Measurements from ENCODE around the gene TM9SF4. TPM values are rescaled to one million over a fixed set of nuclear protein-coding genes. Genes with fewer than 3 reads are reported as not detected.

The TM9SF4 gene
- total and polyA plus RNA-seq, 8 donors = 56.2 to 63.5 (median 60.1) TPM

- DNase-seq (no peak), ATAC-seq (no peak)
- no peak overlapping the region for H3K4me3 ChIP-seq
- peaks cover 0 to 82% of the 10 kb centered on the region in 2 donors for H3K36me3 ChIP-seq
- H3K27ac ChIP-seq = no peak overlapping the region
- no peaks in the 10 kb centered on the region for H3K9me3 ChIP-seq
- H3K27me3 ChIP-seq = no peaks in the 10 kb centered on the region
- no peak for TF ChIP-seq CTCF (IDR thresholded peaks at IDR 0.05)
- intact Hi-C loops (cut with DNase I) = no loop called here
- H3K4me1 ChIP-seq = peaks cover 24 to 55% of the 10 kb centered on the region in 2 donors
These were observed 89.5 kb downstream of the TM9SF4 start for GRCh38 chr20:32199006-32199405.

GRCh38 chr20:32201296-32201976, 91.9 kb downstream of the TM9SF4 start:
- TF ChIP-seq CTCF (IDR thresholded peaks at IDR 0.05) = no peak
- intact Hi-C loops (cut with DNase I) = no loop called here
- peaks cover 0 to 60% of the 10 kb centered on the region in 2 donors for H3K36me3 ChIP-seq
- H3K9me3 ChIP-seq = no peaks in the 10 kb centered on the region
- no peak overlapping the region for H3K4me3 ChIP-seq
- H3K27ac ChIP-seq = peak overlapping the region; percentile 49 to 93
- ATAC-seq = peak; percentile 44
- peaks cover 48 to 80% of the 10 kb centered on the region in 2 donors for H3K4me1 ChIP-seq
- H3K27me3 ChIP-seq = no peaks in the 10 kb centered on the region
- no peak for DNase-seq

GRCh38 chr20:32201977-32202363, 92.5 kb downstream of the TM9SF4 start:
- TF ChIP-seq CTCF (IDR thresholded peaks at IDR 0.05) = no peak
- peaks cover 52 to 85% of the 10 kb centered on the region in 2 donors for H3K4me1 ChIP-seq
- no peak overlapping the region for H3K4me3 ChIP-seq
- peaks cover 0 to 55% of the 10 kb centered on the region in 2 donors for H3K36me3 ChIP-seq
- ATAC-seq = peak; percentile 6
- intact Hi-C loops (cut with DNase I) = no loop called here
- no peaks in the 10 kb centered on the region for H3K27me3 ChIP-seq
- DNase-seq = no peak
- no peaks in the 10 kb centered on the region for H3K9me3 ChIP-seq
- H3K27ac ChIP-seq = peak overlapping the region; percentile 49 to 93

GRCh38 chr20:32203356-32204204, 94.1 kb downstream of the TM9SF4 start:
- Histone ChIP-seq H3K36me3 (peaks cover 0 to 38% of the 10 kb centered on the region in 2 donors), H3K27ac (peak overlapping the region; percentile 90 to 93), H3K4me1 (peaks cover 57 to 87% of the 10 kb centered on the region in 2 donors), H3K4me3 (peak overlapping the region in 1 of 2 donors; percentile 93), H3K9me3 (no peaks in the 10 kb centered on the region), H3K27me3 (no peaks in the 10 kb centered on the region)
- intact Hi-C loops (cut with DNase I) = no loop called here
- peak; percentile 26 for ATAC-seq
- no peak for TF ChIP-seq CTCF (IDR thresholded peaks at IDR 0.05)
- peak in 1 of 4 donors; percentile 74 for DNase-seq
